Esophagus muscularis mucosa (tissue), 4 donors: Measurements from ENCODE around the gene BPIFB2.

ENCODE experiments used
- EP300 ChIP-seq: sonication (generic); formaldehyde crosslinking; IDR thresholded peaks from one replicate; pipeline ENCODE4 v1.6.1; 2017; ENCODE audit warnings: antibody characterized with exemption
- POLR2A ChIP-seq: fragments of 450-650 bp; IDR thresholded peaks from one replicate; pipeline ENCODE4 v1.6.1; 2017; ENCODE audit warnings: antibody characterized with exemption, moderate library complexity, mild to moderate bottlenecking, low read depth
- TF ChIP-seq, protein P1 (sequence below), 3 experiments: fragments of 200-600 bp in 2 of 3; fragments of 450-650 bp in 1 of 3; sonication (generic) in 2 of 3; IDR thresholded peaks; one replicate each; pipeline ENCODE4 v1.5.1; 2017 to 2019; ENCODE audit warnings: antibody characterized with exemption in 3 of 3, mild to moderate bottlenecking in 2 of 3, moderate library complexity in 1 of 3

GRCh38 chr20:33021879-33022278 lies 14.4 kb downstream of the BPIFB2 start:
- TF ChIP-seq, protein P1, sequence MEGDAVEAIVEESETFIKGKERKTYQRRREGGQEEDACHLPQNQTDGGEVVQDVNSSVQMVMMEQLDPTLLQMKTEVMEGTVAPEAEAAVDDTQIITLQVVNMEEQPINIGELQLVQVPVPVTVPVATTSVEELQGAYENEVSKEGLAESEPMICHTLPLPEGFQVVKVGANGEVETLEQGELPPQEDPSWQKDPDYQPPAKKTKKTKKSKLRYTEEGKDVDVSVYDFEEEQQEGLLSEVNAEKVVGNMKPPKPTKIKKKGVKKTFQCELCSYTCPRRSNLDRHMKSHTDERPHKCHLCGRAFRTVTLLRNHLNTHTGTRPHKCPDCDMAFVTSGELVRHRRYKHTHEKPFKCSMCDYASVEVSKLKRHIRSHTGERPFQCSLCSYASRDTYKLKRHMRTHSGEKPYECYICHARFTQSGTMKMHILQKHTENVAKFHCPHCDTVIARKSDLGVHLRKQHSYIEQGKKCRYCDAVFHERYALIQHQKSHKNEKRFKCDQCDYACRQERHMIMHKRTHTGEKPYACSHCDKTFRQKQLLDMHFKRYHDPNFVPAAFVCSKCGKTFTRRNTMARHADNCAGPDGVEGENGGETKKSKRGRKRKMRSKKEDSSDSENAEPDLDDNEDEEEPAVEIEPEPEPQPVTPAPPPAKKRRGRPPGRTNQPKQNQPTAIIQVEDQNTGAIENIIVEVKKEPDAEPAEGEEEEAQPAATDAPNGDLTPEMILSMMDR (IDR thresholded peaks at IDR 0.05), result no peak
- TF ChIP-seq EP300 (no peak), POLR2A (no peak)
